ENCODE results near the gene CA7.

DNA sequence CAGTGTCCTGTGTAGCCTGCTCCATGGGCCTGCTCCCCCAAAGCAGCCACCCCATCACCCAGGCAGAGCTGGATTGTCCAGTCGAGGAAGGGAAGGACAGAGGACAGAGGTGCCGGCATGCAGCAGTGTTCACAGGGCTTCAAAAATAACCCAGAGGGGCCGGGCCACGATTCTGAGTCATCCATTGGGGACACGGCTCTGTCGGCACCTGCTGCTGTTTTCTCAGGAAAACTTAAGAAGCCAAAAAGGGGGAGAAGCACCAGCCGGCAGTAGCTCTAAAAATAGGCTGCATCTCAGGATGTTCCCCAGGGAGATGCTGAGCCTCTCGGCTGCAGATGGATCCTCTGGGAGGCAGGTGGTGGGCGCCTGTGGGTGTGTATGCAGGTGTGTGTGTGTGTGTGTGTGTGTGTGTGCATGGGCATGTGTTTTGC is 1.6 kb downstream of the CA7 start:
- TF ChIP-seq, protein P1, sequence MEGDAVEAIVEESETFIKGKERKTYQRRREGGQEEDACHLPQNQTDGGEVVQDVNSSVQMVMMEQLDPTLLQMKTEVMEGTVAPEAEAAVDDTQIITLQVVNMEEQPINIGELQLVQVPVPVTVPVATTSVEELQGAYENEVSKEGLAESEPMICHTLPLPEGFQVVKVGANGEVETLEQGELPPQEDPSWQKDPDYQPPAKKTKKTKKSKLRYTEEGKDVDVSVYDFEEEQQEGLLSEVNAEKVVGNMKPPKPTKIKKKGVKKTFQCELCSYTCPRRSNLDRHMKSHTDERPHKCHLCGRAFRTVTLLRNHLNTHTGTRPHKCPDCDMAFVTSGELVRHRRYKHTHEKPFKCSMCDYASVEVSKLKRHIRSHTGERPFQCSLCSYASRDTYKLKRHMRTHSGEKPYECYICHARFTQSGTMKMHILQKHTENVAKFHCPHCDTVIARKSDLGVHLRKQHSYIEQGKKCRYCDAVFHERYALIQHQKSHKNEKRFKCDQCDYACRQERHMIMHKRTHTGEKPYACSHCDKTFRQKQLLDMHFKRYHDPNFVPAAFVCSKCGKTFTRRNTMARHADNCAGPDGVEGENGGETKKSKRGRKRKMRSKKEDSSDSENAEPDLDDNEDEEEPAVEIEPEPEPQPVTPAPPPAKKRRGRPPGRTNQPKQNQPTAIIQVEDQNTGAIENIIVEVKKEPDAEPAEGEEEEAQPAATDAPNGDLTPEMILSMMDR (tag by site-specific recombination; IDR thresholded peaks at IDR 0.05) = no peak
- TF ChIP-seq ZNF423 (tag by site-specific recombination; IDR thresholded peaks at IDR 0.05) (no peak), ZNF521 (tag by site-specific recombination; IDR thresholded peaks at IDR 0.05) (no peak), ZNF76 (tag by site-specific recombination; IDR thresholded peaks at IDR 0.05; ENCODE audit: borderline replicate concordance, low read depth) (no peak), ZNF561 (tag by site-specific recombination; IDR thresholded peaks at IDR 0.05; ENCODE audit: borderline replicate concordance) (no peak), ZNF248 (tag by site-specific recombination; IDR thresholded peaks at IDR 0.05) (no peak), ZNF223 (tag by site-specific recombination; IDR thresholded peaks at IDR 0.05) (no peak)
- TF ChIP-seq, protein P2, sequence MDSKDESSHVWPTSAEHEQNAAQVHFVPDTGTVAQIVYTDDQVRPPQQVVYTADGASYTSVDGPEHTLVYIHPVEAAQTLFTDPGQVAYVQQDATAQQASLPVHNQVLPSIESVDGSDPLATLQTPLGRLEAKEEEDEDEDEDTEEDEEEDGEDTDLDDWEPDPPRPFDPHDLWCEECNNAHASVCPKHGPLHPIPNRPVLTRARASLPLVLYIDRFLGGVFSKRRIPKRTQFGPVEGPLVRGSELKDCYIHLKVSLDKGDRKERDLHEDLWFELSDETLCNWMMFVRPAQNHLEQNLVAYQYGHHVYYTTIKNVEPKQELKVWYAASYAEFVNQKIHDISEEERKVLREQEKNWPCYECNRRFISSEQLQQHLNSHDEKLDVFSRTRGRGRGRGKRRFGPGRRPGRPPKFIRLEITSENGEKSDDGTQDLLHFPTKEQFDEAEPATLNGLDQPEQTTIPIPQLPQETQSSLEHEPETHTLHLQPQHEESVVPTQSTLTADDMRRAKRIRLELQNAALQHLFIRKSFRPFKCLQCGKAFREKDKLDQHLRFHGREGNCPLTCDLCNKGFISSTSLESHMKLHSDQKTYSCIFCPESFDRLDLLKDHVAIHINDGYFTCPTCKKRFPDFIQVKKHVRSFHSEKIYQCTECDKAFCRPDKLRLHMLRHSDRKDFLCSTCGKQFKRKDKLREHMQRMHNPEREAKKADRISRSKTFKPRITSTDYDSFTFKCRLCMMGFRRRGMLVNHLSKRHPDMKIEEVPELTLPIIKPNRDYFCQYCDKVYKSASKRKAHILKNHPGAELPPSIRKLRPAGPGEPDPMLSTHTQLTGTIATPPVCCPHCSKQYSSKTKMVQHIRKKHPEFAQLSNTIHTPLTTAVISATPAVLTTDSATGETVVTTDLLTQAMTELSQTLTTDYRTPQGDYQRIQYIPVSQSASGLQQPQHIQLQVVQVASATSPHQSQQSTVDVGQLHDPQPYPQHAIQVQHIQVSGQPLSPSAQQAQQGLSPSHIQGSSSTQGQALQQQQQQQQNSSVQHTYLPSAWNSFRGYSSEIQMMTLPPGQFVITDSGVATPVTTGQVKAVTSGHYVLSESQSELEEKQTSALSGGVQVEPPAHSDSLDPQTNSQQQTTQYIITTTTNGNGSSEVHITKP (tag by site-specific recombination; IDR thresholded peaks at IDR 0.05) = no peak
- TF ChIP-seq, protein P3, sequence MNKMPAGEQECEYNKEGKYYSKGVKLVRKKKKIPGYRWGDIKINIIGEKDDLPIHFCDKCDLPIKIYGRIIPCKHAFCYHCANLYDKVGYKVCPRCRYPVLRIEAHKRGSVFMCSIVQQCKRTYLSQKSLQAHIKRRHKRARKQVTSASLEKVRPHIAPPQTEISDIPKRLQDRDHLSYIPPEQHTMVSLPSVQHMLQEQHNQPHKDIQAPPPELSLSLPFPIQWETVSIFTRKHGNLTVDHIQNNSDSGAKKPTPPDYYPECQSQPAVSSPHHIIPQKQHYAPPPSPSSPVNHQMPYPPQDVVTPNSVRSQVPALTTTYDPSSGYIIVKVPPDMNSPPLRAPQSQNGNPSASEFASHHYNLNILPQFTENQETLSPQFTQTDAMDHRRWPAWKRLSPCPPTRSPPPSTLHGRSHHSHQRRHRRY (tag by site-specific recombination; IDR thresholded peaks at IDR 0.05) = no peak

Data from HEK293 (cell line).